Glutamatergic neuron (in vitro differentiated cells): ENCODE results near the gene WDR38. TPM values are rescaled to one million over a fixed set of nuclear protein-coding genes. Genes with fewer than 3 reads are reported as not detected.
A peak's percentile ranks its signal among the peaks of the same experiment; 100 is the strongest.

Source experiments
- DNase-seq: peaks from one replicate; pipeline ENCODE4 v3.0.0; 2022
- H3K27ac Mint-ChIP-seq: one replicate; pipeline ENCODE4 v1.8.0; 2020; ENCODE audit warnings: mild to moderate bottlenecking, mixed read lengths, inconsistent platforms; ENCODE audit not compliant: unreplicated experiment
- H3K27me3 Mint-ChIP-seq: one replicate; pipeline ENCODE4 v1.8.0; 2020; ENCODE audit warnings: mild to moderate bottlenecking, moderate library complexity, mixed read lengths, inconsistent platforms; ENCODE audit not compliant: unreplicated experiment
- H3K36me3 Mint-ChIP-seq: one replicate; pipeline ENCODE4 v1.8.0; 2020; ENCODE audit warnings: mild to moderate bottlenecking, mixed read lengths, inconsistent platforms; ENCODE audit not compliant: unreplicated experiment
- H3K4me1 Mint-ChIP-seq: one replicate; pipeline ENCODE4 v1.8.0; 2020; ENCODE audit warnings: mild to moderate bottlenecking, low read depth, mixed read lengths, inconsistent platforms; ENCODE audit not compliant: unreplicated experiment
- H3K4me3 Mint-ChIP-seq: one replicate; pipeline ENCODE4 v1.8.0; 2020; ENCODE audit warnings: mild to moderate bottlenecking, mixed read lengths, inconsistent platforms; ENCODE audit not compliant: unreplicated experiment
- H3K9me3 Mint-ChIP-seq: one replicate; pipeline ENCODE4 v1.8.0; 2020; ENCODE audit warnings: mild to moderate bottlenecking, moderate library complexity, mixed read lengths, inconsistent platforms; ENCODE audit not compliant: unreplicated experiment
- CTCF ChIP-seq: fragments of 200-600 bp; sonication (generic); IDR thresholded peaks from one replicate; pipeline ENCODE4 v1.5.0; 2021; ENCODE audit not compliant: partially characterized antibody, unreplicated experiment
- total RNA-seq: library from RNA; stranded (reverse); fragmentation: NEBNext Ultra II Directional; extraction: Animal tissue kit (Norgen Biotek cat#: 25700); gene quantifications from one replicate; pipeline ENCODE4 v1.2.1, GENCODE V29; 2021; ENCODE audit not compliant: unreplicated experiment

WDR38 gene
- total RNA-seq, 1 donor from 2014 or later, result not detected

GRCh38 chr9:124814164-124814535, 39.1 kb upstream of the WDR38 start:
- Mint-ChIP-seq H3K4me1 (peaks cover 4% of the 10 kb centered on the region), H3K4me3 (no peak overlapping the region), H3K27ac (no peak overlapping the region), H3K27me3 (no peaks in the 10 kb centered on the region), H3K9me3 (peaks cover 6% of the 10 kb centered on the region), H3K36me3 (no peaks in the 10 kb centered on the region)
- no peak for TF ChIP-seq CTCF
- no peak for DNase-seq

- no peak for TF ChIP-seq CTCF
These were observed 37.7 kb upstream of the WDR38 start for GRCh38 chr9:124815601-124816000.

DNA sequence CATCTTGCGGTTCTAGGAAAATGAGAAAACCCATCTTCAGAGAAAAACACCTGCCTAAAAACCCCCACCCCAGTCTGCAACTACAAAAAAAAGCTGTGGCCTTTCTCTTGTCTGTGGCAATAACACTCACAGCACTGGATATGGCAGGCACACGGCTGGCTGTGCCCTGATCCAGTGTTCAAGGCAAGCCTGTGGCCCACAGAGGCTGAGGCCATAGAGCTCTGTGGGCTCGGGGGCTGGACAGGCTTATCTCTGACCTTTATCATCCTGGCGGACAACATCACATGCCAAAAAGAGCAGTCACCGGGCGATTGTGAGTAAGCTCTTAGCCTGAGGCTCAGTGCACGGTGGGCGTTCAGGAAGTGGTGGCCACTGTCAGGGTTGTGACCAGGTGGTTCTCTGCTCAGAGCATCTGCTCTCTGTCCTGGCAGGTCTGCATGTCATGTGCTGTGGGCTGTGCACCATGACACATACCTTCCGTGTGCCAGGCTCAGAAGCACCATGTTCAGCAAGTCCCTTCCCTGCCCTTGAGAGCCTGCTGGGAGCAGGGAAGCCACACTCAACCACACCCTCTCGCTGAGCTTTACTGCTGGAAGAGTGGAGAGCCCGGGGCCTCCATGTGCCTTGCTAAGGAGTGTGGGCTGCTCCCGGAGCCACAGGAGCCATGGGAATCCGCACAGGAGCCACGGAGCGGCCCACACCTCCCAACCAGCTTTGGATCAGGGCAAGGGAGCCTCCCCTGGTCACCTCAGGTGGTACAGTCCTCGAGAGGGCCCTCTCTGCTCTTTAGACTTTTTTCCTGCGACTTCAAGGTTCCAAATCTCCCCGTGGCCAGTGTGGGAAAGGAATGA, 34.6 kb upstream of the WDR38 start:
- no peak for TF ChIP-seq CTCF
- H3K4me1 Mint-ChIP-seq, result peaks cover 7% of the 10 kb centered on the region
- H3K9me3 Mint-ChIP-seq, result peaks cover 2% of the 10 kb centered on the region
- H3K4me3 Mint-ChIP-seq, result no peak overlapping the region
- no peak for DNase-seq
- no peaks in the 10 kb centered on the region for H3K27me3 Mint-ChIP-seq
- H3K36me3 Mint-ChIP-seq, result no peaks in the 10 kb centered on the region
- H3K27ac Mint-ChIP-seq, result no peak overlapping the region

More at GRCh38 chr9:124815601-124816000, 37.7 kb upstream of the WDR38 start:
- Mint-ChIP-seq H3K4me3 (no peak overlapping the region), H3K36me3 (no peaks in the 10 kb centered on the region), H3K9me3 (peaks cover 6% of the 10 kb centered on the region), H3K27ac (no peak overlapping the region), H3K27me3 (no peaks in the 10 kb centered on the region), H3K4me1 (peaks cover 5% of the 10 kb centered on the region)
- DNase-seq, result no peak

- Mint-ChIP-seq H3K9me3 (peaks cover 2% of the 10 kb centered on the region), H3K27ac (peak overlapping the region; percentile 55), H3K27me3 (no peaks in the 10 kb centered on the region), H3K4me1 (peaks cover 7% of the 10 kb centered on the region), H3K4me3 (no peak overlapping the region), H3K36me3 (no peaks in the 10 kb centered on the region)
- DNase-seq, result no peak
- TF ChIP-seq CTCF, result no peak
These were observed 32.3 kb upstream of the WDR38 start for GRCh38 chr9:124820698-124821623.
